GM12873 (cell line): ENCODE measurements around the gene FEV.

Source experiments
- CTCF ChIP-seq: IDR thresholded peaks from 2 replicates; pipeline ENCODE4 v1.5.1; 2012; ENCODE audit warnings: low read depth, mild to moderate bottlenecking, moderate library complexity, low read length, control low read depth; ENCODE audit not compliant: insufficient read depth; ENCODE audit errors: missing control alignments

FEV gene

GRCh38 chr2:219001100-219001576 is 16.2 kb upstream of the FEV start:
- TF ChIP-seq CTCF = no peak

GRCh38 chr2:219000569-219000960 is 15.6 kb upstream of the FEV start:
- no peak for TF ChIP-seq CTCF

- TF ChIP-seq CTCF = no peak
These were observed 15.0 kb upstream of the FEV start for GRCh38 chr2:218999881-219000568.

GRCh38 chr2:218999021-218999880 is 14.3 kb upstream of the FEV start:
- no peak for TF ChIP-seq CTCF

GRCh38 chr2:218998414-218999002 is 13.5 kb upstream of the FEV start:
- no peak for TF ChIP-seq CTCF

GRCh38 chr2:218997731-218998130 is 12.7 kb upstream of the FEV start:
- no peak for TF ChIP-seq CTCF

GRCh38 chr2:218996937-218997336 is 12.0 kb upstream of the FEV start:
- no peak for TF ChIP-seq CTCF
